Cardiac fibroblast (primary cell): ENCODE measurements around the gene TNNI3K.

Experiments
- DNase-seq, 2 donors: peaks; one replicate each; pipeline versions ENCODE4 v3.0.0 to v3.0.0-alpha.2; 2010; ENCODE audit warnings: low read depth in 2 of 2
- H3K4me3 ChIP-seq, 2 donors: replicated peaks in 1 of 2; 1 replicate in 1 of 2; 2 replicates in 1 of 2; pipeline ENCODE4 v1.5.1; 2011; ENCODE audit warnings: low read depth in 2 of 2, low read length in 2 of 2, mild to moderate bottlenecking in 2 of 2, moderate library complexity in 1 of 2
- TF ChIP-seq, protein P1 (sequence below): IDR thresholded peaks from one replicate; pipeline ENCODE4 v1.5.1; 2011; ENCODE audit warnings: low read depth, mild to moderate bottlenecking, low read length, inconsistent platforms

TNNI3K gene

GRCh38 chr1:74412244-74412643 lies 177.1 kb downstream of the TNNI3K start:
- TF ChIP-seq, protein P1, sequence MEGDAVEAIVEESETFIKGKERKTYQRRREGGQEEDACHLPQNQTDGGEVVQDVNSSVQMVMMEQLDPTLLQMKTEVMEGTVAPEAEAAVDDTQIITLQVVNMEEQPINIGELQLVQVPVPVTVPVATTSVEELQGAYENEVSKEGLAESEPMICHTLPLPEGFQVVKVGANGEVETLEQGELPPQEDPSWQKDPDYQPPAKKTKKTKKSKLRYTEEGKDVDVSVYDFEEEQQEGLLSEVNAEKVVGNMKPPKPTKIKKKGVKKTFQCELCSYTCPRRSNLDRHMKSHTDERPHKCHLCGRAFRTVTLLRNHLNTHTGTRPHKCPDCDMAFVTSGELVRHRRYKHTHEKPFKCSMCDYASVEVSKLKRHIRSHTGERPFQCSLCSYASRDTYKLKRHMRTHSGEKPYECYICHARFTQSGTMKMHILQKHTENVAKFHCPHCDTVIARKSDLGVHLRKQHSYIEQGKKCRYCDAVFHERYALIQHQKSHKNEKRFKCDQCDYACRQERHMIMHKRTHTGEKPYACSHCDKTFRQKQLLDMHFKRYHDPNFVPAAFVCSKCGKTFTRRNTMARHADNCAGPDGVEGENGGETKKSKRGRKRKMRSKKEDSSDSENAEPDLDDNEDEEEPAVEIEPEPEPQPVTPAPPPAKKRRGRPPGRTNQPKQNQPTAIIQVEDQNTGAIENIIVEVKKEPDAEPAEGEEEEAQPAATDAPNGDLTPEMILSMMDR, result no peak
- H3K4me3 ChIP-seq, result no peak overlapping the region
- DNase-seq, result no peak

DNA sequence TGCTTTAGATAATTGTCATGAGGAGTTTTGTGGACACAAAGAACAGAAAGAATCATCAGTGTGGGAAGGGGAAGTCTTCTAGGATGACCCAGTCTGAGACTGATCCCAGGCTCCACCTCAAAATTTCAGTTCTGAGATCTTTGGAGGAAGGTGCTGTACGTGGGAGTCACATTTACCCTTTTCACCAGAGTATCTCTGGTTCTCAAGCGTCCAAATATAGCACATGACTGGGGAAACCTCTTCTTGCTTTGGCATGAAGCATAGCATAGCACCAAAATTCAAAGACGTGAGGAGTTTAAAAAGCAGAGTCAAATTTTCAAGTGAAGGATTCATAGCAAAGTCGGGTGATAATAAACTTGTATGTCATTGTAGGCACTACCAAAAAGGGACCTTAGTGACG lies 180.7 kb downstream of the TNNI3K start:
- no peak overlapping the region for H3K4me3 ChIP-seq
- TF ChIP-seq, protein P1, result no peak
- DNase-seq, result no peak

- no peak overlapping the region for H3K4me3 ChIP-seq
- TF ChIP-seq, protein P1, result no peak
- no peak for DNase-seq
Measured at GRCh38 chr1:74419611-74420010, 184.4 kb downstream of the TNNI3K start.

DNA sequence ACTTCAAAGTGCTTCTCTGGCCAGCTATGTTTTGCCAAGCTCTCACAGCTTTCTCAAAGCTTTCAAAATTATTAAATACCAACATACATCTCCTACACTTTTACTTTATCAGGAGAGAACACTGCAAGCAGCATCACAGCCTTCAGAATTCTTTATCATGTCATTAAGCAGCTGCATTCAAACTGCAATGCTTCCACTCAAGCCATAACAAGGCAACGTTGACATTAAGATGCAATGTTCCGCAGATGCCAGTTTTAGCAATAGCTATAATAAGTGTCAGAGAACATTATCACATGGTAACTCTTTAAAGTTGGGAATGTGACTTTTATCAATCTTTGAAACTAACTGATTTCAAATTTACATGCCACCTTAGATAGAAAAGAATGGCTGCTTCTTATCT lies 185.3 kb downstream of the TNNI3K start:
- TF ChIP-seq, protein P1, result no peak
- no peak for DNase-seq
- no peak overlapping the region for H3K4me3 ChIP-seq

- no peak overlapping the region for H3K4me3 ChIP-seq
- TF ChIP-seq, protein P1, result no peak
- DNase-seq, result no peak
Measured at GRCh38 chr1:74422421-74423292, 187.5 kb downstream of the TNNI3K start.

DNA sequence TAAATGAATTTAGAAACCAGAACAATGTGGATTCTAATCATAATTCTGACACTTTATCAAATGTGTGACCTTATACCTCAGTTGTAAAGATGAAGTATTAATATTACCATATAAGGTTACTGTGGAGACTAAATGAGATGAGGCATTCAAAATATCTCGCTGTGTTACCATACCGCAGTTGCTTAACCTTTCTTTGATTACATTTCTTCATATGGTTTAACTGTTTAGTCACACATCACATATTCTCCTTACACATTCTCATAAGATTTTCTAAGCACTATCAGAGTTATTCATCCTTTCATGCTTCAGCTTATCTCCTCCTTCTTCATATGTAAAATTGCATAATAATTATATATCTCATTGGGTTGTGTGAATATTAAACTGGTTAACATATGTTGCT lies 188.3 kb downstream of the TNNI3K start:
- no peak overlapping the region for H3K4me3 ChIP-seq
- DNase-seq, result no peak
- TF ChIP-seq, protein P1, result no peak
